ENCODE data around the gene ZSWIM3. TPM values are rescaled to one million over a fixed set of nuclear protein-coding genes. Genes with fewer than 3 reads are reported as not detected.

ZSWIM3 gene
- total and polyA plus RNA-seq, 4 donors: 0.56 to 4.2 (median 2.3) TPM

GRCh38 chr20:45925821-45926506, 68.5 kb downstream of the ZSWIM3 start:
- peaks cover 3 to 21% (median 14%) of the 10 kb centered on the region in 4 donors for H3K4me1 ChIP-seq (ENCODE audit: control insufficient read depth in 4 of 4, insufficient read depth in 4 of 4, low read length in 3 of 4)
- WGBS: 69% methylated on average over 9 of the region's 9 CpGs
- TF ChIP-seq ATF3 (IDR thresholded peaks at IDR 0.05) (no peak), GABPA (IDR thresholded peaks at IDR 0.05 in 1 of 2, conservative IDR thresholded peaks at IDR 0.05 in 1 of 2) (no peak), NR2F2 (IDR thresholded peaks at IDR 0.05) (no peak), SP1 (IDR thresholded peaks at IDR 0.05) (no peak), HNF4G (IDR thresholded peaks at IDR 0.05) (no peak), MAX (IDR thresholded peaks at IDR 0.05) (no peak), FOXA1 (IDR thresholded peaks at IDR 0.05) (no peak)
- no peak overlapping the region for H3K27ac ChIP-seq (ENCODE audit: low read depth in 1 of 2, low read length in 2 of 2)
- no peak overlapping the region for H3K4me3 ChIP-seq (ENCODE audit: low read depth in 1 of 3, low read length in 3 of 3)
- H3K36me3 ChIP-seq (ENCODE audit: control insufficient read depth in 4 of 4, insufficient read depth in 3 of 4, low read depth in 1 of 4, low read length in 3 of 4): no peaks in the 10 kb centered on the region
- no peaks in the 10 kb centered on the region for H3K27me3 ChIP-seq (ENCODE audit: control insufficient read depth in 4 of 4, insufficient read depth in 4 of 4, low read length in 3 of 4)
- H3K9ac ChIP-seq (ENCODE audit: low read depth in 1 of 2, low read length in 2 of 2): no peak overlapping the region
- no peak for DNase-seq (ENCODE audit: low spot score)
- H3K9me3 ChIP-seq (ENCODE audit: control insufficient read depth in 4 of 4, low read length in 3 of 4): no peaks in the 10 kb centered on the region

- TF ChIP-seq JUND (IDR thresholded peaks at IDR 0.05): no peak
- TF ChIP-seq NR2F2 (IDR thresholded peaks at IDR 0.05): no peak
- no peak for TF ChIP-seq GABPA (IDR thresholded peaks at IDR 0.05 in 1 of 2, conservative IDR thresholded peaks at IDR 0.05 in 1 of 2)
- TF ChIP-seq YY1 (IDR thresholded peaks at IDR 0.05): no peak
- no peak for TF ChIP-seq CTCF (IDR thresholded peaks at IDR 0.05; ENCODE audit: low read depth, low read length, missing input control)
- no peak for TF ChIP-seq REST (IDR thresholded peaks at IDR 0.05)
- Histone ChIP-seq H3K9ac (ENCODE audit: low read depth in 1 of 2, low read length in 2 of 2) (no peak overlapping the region), H3K9me3 (ENCODE audit: control insufficient read depth in 4 of 4, low read length in 3 of 4) (no peaks in the 10 kb centered on the region), H3K36me3 (ENCODE audit: control insufficient read depth in 4 of 4, insufficient read depth in 3 of 4, low read depth in 1 of 4, low read length in 3 of 4) (no peaks in the 10 kb centered on the region), H3K27ac (ENCODE audit: low read depth in 1 of 2, low read length in 2 of 2) (no peak overlapping the region), H3K27me3 (ENCODE audit: control insufficient read depth in 4 of 4, insufficient read depth in 4 of 4, low read length in 3 of 4) (no peaks in the 10 kb centered on the region), H3K4me1 (ENCODE audit: control insufficient read depth in 4 of 4, insufficient read depth in 4 of 4, low read length in 3 of 4) (peaks cover 3 to 21% (median 14%) of the 10 kb centered on the region in 4 donors), H3K4me3 (ENCODE audit: low read depth in 1 of 3, low read length in 3 of 3) (no peak overlapping the region)
- DNase-seq (ENCODE audit: low spot score): no peak
- WGBS: 93% methylated on average over 2 of the region's 2 CpGs
These were observed 69.3 kb downstream of the ZSWIM3 start for GRCh38 chr20:45926731-45927070.

All from liver (tissue), 9 donors.